GM12873 (cell line): Measurements from ENCODE around the gene RRP7A.
A peak's percentile ranks its signal among the peaks of the same experiment; 100 is the strongest.

Experiments
- TF ChIP-seq, protein P1 (sequence below): IDR thresholded peaks from 2 replicates; pipeline ENCODE4 v1.5.1; 2012; ENCODE audit warnings: low read depth, mild to moderate bottlenecking, moderate library complexity, low read length, control low read depth; ENCODE audit not compliant: insufficient read depth; ENCODE audit errors: missing control alignments

The RRP7A gene

DNA sequence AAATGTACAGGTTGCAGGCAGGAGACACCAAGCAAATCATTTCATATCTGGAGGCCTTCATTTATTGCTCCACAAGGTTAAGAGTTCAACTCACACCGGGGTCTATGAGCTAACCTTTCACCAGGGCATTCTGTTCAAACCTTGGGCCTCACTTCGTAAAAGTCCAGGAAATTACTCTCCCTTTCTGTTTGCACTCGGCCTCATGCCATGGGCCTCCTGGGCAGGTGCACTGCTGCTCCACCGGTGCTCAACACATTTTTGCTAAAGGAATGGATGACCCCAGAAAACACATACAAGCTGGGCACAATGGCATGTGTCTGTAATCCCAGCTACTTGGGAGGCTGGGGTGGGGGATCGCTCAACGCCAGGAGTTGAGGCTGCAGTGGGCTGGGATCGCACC lies 16.6 kb upstream of the RRP7A start:
- TF ChIP-seq, protein P1, sequence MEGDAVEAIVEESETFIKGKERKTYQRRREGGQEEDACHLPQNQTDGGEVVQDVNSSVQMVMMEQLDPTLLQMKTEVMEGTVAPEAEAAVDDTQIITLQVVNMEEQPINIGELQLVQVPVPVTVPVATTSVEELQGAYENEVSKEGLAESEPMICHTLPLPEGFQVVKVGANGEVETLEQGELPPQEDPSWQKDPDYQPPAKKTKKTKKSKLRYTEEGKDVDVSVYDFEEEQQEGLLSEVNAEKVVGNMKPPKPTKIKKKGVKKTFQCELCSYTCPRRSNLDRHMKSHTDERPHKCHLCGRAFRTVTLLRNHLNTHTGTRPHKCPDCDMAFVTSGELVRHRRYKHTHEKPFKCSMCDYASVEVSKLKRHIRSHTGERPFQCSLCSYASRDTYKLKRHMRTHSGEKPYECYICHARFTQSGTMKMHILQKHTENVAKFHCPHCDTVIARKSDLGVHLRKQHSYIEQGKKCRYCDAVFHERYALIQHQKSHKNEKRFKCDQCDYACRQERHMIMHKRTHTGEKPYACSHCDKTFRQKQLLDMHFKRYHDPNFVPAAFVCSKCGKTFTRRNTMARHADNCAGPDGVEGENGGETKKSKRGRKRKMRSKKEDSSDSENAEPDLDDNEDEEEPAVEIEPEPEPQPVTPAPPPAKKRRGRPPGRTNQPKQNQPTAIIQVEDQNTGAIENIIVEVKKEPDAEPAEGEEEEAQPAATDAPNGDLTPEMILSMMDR, result no peak

DNA sequence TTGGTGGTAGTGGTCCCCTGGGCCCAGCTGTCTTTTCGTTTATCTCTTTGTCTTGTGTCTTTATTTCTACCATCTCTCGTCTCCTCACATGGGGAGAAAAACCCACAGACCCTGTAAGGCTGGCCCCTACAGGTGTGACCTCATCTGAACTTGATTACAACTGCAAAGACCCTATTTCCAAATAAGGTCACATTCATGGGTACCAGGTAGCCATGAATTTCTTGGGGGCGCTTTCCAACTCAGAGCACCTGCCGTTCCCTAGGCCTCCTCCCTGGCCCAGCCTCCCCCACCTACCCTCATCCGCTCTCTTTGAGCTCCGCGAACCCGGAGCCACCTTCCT lies 14.0 kb upstream of the RRP7A start:
- TF ChIP-seq, protein P1, result no peak

DNA sequence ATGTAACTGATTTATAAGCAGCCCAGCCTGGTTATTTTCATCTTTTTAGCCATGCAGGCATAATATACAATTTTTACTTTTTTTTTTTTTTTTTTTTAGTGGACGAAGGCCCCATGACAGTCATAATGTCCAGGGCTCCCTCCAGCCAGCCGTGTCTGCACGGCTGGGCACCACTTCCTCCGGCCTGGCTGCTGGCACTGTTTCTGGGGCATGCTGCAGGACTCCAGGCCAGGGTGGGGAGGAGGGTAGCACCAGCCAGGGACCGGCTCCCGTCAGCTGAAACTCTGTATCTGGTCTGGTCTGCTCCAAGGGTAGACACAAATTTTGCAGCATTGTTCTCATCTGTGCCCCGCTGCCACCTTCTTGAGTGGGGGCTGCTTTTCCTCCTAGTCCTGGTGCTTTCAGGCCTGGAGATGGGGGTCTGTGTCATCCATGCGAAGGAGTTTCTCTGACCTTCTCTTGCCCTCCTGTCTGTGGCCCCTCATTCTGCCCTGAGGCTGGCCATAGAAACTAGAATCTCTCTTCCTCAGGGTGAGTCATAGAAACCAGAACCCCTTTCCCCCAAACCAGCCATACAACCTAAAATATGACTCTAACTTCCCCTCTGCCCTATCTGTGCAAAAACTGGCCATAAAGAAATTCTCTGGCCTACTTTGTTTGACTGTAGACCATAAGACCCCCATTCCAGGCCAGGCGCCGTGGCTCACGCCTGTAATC lies 9.2 kb upstream of the RRP7A start:
- TF ChIP-seq, protein P1, result no peak

DNA sequence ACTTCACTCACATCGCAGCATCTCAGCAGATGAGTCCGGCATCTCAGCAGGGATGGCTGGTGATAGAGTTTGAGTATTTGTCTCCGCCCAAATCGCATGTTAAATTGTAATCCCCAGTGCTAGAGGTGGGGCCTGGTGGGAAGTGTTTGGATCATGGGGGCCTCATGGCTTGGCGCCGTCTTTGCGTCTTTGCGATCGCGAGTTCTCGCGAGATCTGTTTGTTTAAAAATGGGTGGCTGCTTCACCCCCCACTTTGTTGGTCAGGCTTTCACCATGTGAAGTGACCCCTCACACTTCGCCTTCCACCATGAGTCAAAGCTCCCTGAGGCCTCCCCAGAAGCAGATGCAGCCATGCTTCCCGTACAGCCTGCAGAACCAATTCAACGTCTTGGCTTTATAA lies 3.0 kb upstream of the RRP7A start:
- TF ChIP-seq, protein P1, result no peak

DNA sequence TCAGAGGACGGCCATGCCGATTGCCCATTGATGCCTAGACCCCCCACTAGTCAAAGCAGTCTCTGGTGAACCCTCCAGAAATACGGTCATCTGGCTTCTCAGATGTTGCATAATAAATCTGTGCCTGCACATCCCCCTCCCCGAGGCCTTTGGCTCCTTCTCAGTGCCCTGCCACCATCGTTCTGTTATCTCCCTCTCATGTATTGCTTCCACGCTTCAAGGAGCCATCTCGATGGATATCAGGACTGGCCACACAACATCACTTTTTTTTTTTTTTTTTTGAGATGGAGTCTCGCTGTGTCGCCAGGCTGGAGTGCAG lies 1.6 kb upstream of the RRP7A start:
- TF ChIP-seq, protein P1, result no peak

DNA sequence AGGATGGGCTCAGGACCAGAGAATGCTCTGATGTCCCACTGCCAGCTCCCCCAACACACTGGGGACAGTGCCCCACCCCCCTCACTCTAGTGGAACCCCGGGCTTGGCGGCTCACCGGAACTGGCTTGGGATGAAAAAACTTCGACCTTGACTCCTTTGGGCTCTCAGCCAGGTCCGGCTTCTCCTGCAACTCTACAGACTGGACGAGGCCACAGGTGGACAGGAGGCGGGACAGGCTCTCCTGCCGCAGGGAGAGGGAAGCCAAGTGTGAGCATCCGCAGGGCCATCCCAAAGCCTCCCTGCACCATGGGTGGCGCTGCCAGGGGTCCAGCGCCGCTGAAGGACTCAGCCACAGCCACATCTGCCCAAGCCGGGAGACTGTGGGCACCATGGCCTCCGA lies 3.7 kb downstream of the RRP7A start:
- TF ChIP-seq, protein P1, result no peak

DNA sequence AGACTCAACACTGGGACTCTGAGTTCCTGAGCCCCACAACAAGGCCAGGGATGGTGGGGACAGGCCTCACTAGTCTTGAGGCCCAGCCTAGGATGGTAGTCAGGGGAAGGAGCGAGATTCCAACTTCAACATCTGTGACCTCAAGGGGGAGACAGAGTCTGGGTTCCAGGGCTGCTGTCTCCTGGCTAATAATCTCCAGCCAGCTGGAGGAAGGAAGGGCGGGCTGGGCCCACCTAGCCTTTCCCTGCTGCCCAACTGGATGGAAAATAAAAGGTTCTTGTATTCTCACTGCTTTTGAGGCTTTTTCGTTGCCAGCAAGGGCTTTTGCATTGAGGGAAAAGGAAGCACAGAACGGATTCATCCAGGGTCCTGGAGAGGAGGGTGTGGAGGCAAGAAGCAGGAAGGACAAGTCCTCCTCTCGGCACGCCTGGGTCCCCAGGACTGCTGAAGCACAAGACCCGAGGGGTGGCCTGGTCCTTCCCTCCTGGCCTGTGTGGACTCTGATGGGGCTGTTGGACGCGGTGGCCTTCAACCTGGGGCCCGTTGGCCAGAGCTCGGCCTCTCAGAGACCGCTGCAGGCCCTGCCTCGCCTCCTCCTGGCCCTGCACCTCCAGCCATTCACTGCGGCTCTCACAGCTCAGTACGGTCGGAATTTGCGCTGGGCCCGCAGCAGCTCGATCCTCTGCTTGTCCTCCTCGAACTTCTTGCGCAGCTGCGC lies 7.2 kb downstream of the RRP7A start:
- TF ChIP-seq, protein P1, result peak; percentile 21
